Fibroblast of peridontal ligament (primary cell): ENCODE results near the gene TAAR2.
A peak's percentile ranks its signal among the peaks of the same experiment; 100 is the strongest.
"Not testable (repeated sequence)": the region's sequence is repeated elsewhere in the genome, so short reads cannot be mapped to it uniquely, and the experiment has no call there.

ENCODE experiments used
- DNase-seq: peaks from one replicate; pipeline ENCODE4 v3.0.0-alpha.2; 2010; ENCODE audit errors: extremely low read depth

Gene TAAR2, protein sequence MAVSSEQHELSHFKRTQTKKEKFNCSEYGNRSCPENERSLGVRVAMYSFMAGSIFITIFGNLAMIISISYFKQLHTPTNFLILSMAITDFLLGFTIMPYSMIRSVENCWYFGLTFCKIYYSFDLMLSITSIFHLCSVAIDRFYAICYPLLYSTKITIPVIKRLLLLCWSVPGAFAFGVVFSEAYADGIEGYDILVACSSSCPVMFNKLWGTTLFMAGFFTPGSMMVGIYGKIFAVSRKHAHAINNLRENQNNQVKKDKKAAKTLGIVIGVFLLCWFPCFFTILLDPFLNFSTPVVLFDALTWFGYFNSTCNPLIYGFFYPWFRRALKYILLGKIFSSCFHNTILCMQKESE

DNA sequence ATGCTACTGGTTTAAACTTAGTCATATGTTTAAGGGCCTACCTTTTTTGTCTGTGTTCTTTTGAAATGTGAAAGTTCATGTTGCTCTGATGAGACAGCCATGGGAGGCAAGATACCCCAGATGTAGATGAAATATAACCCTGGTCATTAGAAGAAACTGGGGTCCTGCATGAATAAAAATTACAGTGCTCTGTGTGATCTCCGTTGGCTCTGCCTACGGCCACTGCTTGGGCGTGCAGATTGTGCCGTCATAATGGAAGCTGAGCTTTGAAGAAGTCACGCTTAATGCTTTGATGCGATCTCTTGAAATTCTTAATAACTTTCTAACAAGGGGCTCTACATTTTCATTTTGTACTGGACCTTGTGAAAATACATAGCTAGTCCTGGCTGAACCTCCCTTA is at the start of gene TAAR2:
Gene TAAR2, minus strand, starts transcription at position 101 of the 400 bp plus-strand sequence. Its CDS starts 0 bp downstream, at position 101.
- no peak for DNase-seq

DNA sequence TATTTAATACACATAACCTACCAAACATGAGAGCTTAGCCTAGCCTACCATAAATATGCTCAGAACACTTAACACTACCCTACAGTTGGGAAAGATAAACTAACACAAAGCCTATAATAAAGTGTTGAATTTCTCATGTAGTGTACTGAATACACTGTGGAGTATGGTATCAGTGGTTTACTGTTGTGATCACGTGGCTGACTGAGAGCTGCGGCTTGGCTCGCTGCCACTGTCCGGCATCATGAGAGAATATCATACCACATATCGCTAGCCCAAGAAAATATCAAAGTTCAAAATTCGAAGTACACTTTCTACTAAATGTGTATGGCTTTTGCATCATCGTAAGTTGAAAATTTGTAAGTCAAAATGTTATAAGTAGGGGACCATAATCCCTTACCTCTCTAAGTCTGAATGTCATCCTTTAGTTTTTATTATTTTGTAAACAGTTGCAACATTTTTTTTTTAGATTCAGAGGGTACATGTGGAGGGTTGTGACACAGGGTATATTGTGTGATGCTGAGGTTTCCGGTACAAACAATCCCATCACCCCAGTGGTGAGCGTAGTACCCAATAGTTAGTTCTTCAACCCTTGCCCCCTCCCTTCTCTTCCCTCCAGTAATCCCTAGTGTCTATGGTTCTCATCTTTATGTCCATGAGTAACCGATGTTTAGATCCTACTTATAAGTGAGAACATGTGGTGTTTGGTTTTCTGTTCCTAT is 49.5 kb upstream of the TAAR2 start:
- DNase-seq, result peak; percentile 8

DNA sequence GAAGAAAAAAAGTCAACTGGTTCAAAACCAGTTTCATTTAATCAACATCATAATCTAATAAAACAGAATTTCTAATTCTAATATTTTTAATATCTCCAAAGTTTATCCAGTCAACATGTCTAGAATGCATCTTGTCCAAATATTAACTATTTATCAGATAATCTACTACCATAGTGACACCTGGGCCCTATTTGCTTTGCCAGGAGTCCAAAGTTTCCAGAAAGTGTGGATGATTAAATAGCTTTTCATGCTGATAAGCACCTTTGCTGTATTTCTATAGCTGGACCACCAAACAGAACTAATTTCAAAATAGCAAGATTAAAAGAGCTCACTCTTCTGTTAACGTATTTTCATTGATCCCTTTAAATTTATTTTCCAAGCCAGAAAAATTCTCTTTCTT is 47.2 kb upstream of the TAAR2 start:
- DNase-seq, result no peak

DNA sequence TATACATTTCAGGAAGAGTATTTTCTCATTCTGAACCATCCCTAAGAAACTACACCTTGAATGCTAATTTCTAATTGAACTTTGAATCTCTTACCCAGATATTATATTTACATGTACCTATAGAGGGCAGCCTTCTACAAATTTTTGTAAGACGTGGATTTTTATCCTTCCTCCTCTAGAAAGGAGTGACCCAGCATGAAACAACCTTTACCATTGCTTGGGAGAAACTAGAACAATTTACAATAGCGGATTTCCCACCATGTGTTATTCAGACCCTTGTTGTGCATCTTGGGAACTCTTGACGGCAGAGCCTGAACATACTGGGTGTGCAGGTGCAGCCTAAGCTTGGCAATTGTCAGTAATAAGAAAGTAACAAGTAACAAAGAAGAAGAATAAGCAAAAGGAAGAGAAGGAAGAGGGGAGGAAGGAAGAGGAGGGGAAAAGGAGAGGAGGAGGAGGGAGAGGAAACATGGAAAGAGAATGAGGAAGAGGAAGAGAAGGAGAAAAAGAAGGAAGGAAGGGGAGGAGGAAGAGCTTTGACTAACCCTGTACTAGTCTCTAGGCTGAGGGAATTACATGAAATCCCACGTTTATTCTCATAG is 45.7 kb upstream of the TAAR2 start:
- DNase-seq, result peak; percentile 63

DNA sequence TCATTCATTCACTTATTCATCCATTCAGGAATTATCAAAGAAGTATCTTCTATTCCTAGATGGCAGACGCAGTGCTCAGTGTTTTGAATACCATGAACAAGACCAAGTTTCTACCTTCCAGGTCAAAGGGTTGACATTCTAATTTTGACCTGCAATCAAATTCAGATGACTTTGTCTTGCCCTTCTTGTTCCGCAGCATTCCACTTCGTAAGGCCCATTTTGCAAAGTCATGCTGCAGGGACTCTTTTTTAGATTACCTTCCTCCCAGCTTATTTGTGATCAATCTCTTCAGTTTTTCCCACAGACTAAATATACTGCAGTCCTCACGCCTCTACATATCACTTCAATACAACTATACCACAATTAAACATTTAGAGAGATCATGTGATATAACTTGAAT is 42.0 kb upstream of the TAAR2 start:
- DNase-seq, result no peak

DNA sequence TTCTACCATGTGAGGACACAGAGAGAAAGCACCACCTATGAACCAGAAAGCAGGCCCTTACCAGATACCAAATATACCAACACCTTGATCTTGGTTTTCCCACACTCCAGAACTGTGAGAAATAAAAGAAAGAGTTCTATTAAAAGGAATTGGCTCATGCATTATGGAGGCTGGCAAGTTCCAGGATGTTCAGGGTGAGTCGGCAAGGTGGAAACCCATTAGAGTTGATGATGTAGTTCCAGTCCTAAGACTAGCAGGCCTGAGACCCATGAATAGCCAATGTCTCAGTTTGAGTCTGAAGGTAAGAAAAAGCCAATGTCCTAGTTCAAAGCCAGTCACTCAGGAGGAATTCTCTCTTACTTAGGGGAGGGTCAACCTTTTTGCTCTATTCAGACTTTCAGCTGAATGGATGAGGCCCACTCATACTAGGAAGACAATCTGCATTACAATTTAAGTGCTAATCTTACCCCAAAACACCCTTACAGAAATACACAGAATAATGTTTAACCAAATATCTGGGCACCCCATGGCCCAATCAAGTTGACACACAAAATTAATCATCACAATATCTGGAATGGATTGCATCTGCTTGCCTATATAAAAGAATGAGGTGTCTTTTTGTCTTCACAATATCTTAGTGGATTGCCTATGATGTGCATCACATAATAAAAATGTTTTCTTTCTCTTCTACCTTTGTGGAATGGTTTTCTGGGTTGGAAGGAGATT is 40.4 kb upstream of the TAAR2 start:
- no peak for DNase-seq

DNA sequence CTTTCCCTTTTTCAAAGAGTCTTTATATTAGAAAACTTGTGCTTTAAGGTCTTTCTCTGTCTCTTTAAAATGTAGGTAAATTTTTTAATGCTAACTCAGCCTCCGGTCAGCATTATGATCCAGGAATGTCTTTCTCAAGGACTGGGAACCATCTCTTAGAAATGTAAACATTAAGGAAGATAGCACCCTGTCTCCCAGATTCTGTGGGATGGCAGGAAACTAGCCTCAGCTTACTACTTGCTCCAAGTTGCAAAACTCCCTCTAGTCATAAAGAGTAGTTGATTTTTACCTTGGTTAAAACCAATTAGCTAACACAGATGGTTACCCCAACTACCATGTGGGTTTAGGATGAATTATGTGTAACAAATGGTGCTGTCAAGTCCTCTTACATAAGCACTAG is 39.6 kb upstream of the TAAR2 start:
- no peak for DNase-seq

DNA sequence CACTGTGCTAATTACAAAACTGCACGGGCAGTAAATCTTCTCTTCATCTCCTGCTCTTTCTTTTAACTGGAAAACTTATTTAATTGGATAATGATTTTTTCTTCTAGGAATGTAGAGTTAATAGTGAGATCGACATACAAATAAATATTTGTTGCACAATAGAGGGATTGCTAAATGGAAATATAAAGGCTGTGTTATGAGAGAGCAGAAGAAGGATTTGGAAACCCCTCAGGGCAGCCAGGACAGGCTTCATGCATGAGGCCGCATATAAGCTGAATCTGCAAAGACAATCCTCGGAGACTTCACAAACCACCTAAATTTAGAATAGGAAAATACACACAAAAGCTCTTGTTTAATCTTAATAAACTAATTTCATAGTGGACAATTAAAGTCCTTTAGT is 37.8 kb upstream of the TAAR2 start:
- DNase-seq, result no peak

DNA sequence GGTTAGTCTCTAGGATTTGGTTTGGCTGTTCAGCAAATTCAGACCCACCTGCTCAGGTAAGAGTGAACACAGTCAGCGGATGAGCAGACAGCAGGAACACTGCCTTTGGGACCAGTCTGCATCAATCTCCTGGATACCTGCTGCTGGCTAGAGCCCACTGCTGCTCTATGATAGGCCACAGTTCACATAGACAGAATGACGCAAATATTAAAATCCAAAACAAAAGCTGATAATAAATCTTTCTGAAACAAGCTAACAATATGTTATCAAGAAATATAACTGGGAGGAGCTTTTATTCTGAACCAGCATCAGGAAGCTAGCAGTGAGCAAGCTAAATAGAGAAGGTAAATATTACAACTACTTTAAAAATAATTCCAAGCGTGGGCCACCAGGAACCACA is 35.0 kb upstream of the TAAR2 start, which contains the start of gene TAAR1:
Gene TAAR1, minus strand, starts transcription at position 101 of the 400 bp plus-strand sequence. CDS start 13,179 bp downstream, outside the sequence.
- DNase-seq, result no peak

DNA sequence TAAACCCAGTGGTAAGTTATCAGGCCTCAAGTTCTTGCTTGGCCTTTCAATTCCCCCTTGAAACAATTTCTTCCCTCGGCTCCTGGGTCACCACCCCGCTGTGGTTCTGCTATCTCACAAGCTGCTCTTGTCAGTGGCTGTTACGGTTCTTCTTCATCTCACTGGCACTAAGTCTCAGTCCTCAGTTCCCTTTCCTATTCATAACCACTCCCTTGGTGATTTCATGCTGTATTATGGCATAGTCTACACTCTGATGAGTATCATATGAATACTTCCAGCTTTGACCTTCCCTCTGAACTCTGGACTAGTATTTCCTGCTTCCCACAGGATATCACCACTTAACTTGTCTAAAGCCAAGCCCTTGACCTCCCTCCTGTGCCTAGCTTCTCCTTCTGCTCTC is 27.0 kb upstream of the TAAR2 start:
- no peak for DNase-seq

DNA sequence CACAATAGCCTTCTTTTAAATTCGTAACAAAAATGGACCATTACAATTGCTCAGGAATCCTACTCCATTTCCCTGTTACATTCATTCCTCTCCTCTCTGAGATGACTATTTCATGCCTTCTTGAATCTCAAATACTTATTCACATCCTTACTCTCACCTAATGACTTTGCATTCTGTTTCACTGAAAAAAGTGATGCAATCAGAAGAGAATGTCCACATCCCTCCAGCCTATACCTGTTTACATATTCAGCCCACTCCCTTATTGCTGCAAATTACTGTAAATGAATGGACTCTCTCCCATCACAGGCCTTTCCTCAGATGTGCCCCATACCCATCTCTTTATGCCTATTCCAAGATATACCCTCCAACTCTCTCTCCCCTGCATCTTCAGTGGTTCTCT is 26.4 kb upstream of the TAAR2 start:
- no peak for DNase-seq

DNA sequence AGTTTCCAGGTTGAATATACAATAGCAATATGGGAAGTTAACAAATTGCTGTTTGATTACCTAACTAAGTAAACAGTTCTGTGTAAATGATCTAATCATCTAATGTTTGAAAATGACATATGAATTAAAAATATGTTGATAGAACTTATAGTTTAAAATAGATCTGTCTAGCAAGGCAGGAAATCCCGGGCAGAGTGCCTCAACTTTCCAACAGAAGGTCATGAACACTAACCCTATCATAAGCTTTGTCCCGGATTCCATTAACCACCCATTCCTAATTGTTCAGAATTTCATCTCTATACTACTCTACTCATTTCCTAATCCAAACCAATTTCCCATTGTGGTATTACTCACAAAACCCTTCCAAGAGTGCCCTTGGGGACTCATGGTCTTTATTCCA is 24.8 kb upstream of the TAAR2 start:
- peak; percentile 29 for DNase-seq

DNA sequence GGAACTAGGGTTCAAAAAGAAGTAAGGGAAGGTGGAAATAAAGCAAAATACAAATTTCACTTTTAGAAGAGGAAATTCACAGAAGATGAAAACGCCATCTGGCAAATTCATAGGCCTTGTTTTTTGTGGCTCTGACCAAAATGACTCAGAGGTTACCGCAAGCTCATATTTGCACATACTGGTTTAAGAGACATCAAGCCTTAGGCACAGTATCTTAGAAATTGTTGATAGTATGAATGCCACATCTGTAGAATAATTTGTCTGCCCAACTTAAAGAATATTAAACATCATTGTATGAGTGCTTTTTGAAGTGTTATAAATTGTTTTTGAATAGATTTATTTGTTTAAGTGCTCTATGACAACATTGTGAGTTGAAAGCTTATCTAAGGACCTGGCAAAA is 24.3 kb upstream of the TAAR2 start:
- DNase-seq, result peak; percentile 84

DNA sequence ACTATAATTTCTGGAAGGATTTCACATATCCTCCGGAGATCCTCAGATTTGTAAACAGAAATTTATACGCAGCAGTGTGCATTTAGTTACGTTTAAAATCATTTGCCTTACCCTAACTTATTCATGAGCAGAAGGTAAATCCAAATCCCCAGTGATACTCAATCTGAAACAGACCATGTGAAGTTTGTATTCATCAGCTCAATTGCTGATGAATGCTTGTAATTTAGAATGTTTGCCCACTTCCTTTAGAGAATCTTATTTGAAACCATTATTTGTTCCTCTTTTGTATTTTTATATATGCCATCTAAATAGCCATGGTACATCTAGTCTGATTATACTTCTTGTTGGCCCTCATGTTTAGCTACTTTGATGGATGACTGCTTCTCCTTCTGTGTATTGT is 19.5 kb upstream of the TAAR2 start:
- no peak for DNase-seq

DNA sequence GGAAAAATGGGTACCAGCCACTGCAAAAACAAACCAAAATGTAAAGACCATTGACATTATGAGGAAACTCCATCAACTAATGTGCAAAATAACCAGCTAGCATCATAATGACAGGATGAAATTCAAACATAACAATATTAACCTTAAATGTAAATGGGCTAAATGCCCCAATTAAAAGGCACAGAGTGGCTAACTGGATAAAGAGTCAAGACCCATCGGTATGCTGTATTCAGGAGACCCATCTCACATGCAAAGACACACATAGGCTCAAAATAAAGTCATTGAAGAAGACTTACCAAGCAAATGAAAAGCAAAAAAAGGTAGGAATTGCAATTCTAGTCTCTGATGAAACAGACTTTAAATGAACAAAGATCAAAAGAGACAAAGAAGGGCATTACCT is 13.1 kb upstream of the TAAR2 start:
- not testable (repeated sequence) for DNase-seq

DNA sequence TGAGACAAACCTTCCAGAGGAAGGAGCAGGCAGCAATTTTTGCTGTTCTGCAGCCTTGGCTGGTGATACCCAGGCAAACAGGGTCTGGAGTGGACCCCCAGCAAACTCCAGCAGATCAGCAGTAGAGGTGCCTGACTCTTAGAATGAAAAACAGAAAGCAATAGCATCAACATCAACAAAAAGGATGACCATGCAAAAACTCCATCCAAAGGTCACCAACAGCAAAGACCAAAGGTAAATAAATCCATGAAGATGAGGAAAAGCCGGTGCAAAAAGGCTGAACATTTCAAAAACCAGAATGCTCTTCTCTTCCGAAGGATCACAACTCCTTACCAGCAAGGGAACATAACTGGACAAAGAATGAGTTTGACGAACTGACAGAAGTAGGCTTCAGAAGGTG is 11.8 kb upstream of the TAAR2 start:
- DNase-seq, result not testable (repeated sequence)

DNA sequence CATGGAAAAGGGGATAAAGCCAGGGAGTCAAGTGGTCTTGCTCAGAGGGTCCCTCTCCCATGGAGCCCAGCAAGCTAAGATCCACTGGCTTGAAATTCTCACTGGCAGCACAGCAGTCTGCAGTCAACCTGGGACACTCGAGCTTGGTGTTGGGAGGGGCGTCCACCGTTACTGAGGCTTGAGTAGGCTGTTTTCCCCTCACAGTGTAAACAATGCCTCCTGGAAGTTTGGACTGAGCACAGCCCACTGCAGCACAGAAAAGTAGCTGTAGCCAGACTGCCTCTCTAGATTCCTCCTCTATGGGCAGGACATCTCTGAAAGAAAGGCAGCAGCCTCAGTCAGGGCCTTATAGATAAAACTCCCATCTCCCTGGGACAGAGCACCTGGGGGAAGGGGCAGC is 11.2 kb upstream of the TAAR2 start:
- not testable (repeated sequence) for DNase-seq

DNA sequence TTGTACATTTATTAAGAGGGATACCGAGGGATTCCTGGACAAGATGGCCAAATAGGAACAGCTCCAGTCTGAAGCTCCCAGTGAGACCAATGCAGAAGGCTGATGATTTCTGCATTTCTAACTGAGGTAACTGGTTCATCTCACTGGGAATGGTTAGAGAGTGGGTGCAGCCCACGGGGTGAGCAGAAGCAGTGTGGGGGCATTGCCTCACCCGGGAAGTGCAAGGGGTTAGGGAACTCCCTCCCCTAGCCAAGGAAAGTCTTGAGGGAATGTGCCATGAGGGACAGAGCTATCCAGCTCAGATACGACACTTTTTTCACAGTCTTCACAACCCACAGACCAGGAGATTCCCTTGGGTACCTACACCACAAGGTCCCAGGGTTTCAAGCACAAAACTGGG is 10.7 kb upstream of the TAAR2 start:
- DNase-seq, result no peak

DNA sequence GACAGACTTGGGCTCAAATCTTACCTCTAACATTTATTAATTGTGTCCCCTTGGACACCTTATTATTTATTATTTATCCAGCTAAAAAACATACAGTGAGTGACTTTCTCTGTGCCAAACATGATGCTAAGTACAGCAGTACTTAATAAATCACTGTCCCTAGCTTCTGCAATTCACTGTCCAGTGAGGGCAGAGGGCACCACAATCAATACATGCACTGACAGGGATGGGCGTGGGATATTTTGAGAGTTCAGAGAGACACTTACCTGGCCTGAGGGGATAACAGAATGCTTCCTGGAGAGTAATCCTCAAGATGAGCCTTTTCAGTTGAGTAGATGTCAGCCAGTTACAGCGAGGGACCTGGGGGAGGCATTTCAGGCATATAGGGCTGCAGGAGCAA is 9.3 kb upstream of the TAAR2 start:
- DNase-seq, result no peak

DNA sequence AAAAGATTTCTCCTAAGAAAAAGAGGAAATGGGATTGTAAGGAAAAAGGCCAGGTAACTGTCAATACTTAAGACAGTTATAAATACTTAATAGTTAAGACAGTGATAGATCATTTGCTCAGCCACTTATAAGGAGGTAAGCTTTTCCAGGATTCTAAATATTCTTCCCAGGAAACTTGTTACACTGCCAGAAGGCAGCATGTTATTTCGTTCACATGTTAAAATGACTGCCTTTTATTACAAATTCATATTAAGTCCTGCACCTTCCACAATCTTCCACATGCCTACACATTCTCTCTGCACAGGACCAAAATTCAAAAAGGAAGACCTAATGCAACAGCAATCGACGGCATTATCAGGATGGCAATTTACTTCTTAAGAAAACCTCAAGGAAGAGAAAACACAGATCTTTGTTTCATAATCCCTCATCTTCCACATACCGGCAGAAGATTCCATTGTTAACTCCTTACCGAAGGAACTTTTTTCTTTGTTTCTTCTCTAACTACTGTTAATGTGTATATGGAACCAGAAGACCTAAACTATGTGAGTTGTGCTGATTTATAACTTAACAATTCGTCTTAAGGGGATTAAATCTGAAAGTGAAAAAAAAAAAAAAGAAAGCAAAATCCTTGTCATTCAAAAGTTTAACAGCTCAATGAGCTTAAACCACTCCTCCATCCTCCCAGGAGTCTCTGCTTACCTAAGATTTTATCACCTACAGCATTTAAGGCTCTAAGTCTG is 799 bp downstream of the TAAR2 start:
- DNase-seq, result no peak

DNA sequence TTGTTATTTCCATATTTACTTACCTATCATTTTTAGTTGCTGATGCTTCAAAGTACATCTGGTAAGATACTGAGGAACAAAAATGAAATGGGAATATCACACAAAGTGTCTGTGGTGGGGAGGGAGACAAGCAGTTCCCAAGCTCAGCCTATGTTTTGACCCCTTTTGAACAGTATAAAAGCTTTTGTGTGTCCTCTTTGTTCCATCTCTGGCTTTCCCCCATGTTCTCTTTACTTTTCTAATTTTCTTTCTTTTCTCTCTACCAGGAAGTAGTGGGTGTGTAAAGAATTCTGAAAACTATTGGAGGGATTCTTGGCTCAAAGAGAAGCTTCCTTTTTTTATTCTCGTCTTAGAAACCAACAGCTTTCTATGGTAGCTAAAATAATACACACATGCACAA is 7.4 kb downstream of the TAAR2 start:
- DNase-seq, result no peak

DNA sequence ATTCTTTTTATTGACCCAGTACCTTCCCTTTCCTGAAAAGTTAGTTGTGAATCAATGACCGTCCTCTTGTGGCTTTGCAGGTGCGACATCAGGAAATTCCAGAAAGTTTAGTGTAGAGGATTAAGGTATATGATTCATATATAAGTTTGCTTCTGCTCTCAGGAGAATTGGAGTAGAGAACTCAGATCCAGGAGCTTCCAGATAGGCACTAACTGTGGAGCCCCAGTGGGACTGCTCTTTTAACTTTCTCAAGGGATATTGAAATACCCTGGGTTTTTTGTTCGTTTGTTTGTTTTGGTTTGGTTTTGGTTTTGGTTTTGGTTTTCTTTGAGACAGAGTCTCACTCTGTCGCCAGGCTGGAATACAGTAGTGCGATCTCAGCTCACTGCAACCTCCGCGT is 9.5 kb downstream of the TAAR2 start:
- no peak for DNase-seq
